HG02588 (cell line): ENCODE measurements around the gene TBCK.

ENCODE experiments used
- ATAC-seq: cut with Tn5 transposase; IDR thresholded peaks from one replicate; pipeline ENCODE4 v1.9.1; 2021; ENCODE audit warnings: mild to moderate bottlenecking, moderate library complexity; ENCODE audit not compliant: unreplicated experiment

TBCK gene

GRCh38 chr4:106048250-106048971, 267.6 kb downstream of the TBCK start:
- ATAC-seq, result no peak

GRCh38 chr4:106046083-106046482, 269.9 kb downstream of the TBCK start:
- ATAC-seq, result no peak

GRCh38 chr4:106041294-106042002, 274.6 kb downstream of the TBCK start:
- no peak for ATAC-seq

GRCh38 chr4:106039796-106040195, 276.2 kb downstream of the TBCK start:
- ATAC-seq, result no peak

GRCh38 chr4:106038908-106039307, 277.1 kb downstream of the TBCK start:
- ATAC-seq, result no peak

GRCh38 chr4:106038012-106038411, 278.0 kb downstream of the TBCK start:
- ATAC-seq, result no peak

GRCh38 chr4:106036848-106037247, 279.2 kb downstream of the TBCK start:
- ATAC-seq, result no peak

- no peak for ATAC-seq
Observed at GRCh38 chr4:106036334-106036733, 279.7 kb downstream of the TBCK start.

GRCh38 chr4:106035204-106035603, 280.8 kb downstream of the TBCK start:
- ATAC-seq, result no peak

GRCh38 chr4:106034751-106035150, 281.3 kb downstream of the TBCK start:
- ATAC-seq, result no peak

GRCh38 chr4:106034220-106034619, 281.8 kb downstream of the TBCK start:
- ATAC-seq, result no peak

- ATAC-seq, result no peak
Observed at GRCh38 chr4:106033469-106033868, 282.5 kb downstream of the TBCK start.

GRCh38 chr4:106032851-106033286, 283.1 kb downstream of the TBCK start:
- ATAC-seq, result no peak

- ATAC-seq, result no peak
Observed at GRCh38 chr4:106022454-106022853, 293.6 kb downstream of the TBCK start.

GRCh38 chr4:106021737-106022410, 294.1 kb downstream of the TBCK start:
- no peak for ATAC-seq

GRCh38 chr4:106019771-106020170, 296.2 kb downstream of the TBCK start:
- ATAC-seq, result no peak

- ATAC-seq, result no peak
Observed at GRCh38 chr4:106017975-106018374, 298.0 kb downstream of the TBCK start.

GRCh38 chr4:106011387-106011786, 304.6 kb downstream of the TBCK start:
- no peak for ATAC-seq

GRCh38 chr4:106010761-106011160, 305.2 kb downstream of the TBCK start:
- no peak for ATAC-seq

GRCh38 chr4:106002994-106003393, 313.0 kb downstream of the TBCK start:
- ATAC-seq, result no peak

GRCh38 chr4:105998171-105999063, 317.6 kb downstream of the TBCK start:
- no peak for ATAC-seq
